HG02973 (cell line): ENCODE data around the gene PLA2G4F.

Experiments used
- ATAC-seq: cut with Tn5 transposase; IDR thresholded peaks from one replicate; pipeline ENCODE4 v1.9.1; 2021; ENCODE audit warnings: moderate library complexity; ENCODE audit not compliant: unreplicated experiment

Gene PLA2G4F, protein sequence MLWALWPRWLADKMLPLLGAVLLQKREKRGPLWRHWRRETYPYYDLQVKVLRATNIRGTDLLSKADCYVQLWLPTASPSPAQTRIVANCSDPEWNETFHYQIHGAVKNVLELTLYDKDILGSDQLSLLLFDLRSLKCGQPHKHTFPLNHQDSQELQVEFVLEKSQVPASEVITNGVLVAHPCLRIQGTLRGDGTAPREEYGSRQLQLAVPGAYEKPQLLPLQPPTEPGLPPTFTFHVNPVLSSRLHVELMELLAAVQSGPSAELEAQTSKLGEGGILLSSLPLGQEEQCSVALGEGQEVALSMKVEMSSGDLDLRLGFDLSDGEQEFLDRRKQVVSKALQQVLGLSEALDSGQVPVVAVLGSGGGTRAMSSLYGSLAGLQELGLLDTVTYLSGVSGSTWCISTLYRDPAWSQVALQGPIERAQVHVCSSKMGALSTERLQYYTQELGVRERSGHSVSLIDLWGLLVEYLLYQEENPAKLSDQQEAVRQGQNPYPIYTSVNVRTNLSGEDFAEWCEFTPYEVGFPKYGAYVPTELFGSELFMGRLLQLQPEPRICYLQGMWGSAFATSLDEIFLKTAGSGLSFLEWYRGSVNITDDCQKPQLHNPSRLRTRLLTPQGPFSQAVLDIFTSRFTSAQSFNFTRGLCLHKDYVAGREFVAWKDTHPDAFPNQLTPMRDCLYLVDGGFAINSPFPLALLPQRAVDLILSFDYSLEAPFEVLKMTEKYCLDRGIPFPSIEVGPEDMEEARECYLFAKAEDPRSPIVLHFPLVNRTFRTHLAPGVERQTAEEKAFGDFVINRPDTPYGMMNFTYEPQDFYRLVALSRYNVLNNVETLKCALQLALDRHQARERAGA

DNA sequence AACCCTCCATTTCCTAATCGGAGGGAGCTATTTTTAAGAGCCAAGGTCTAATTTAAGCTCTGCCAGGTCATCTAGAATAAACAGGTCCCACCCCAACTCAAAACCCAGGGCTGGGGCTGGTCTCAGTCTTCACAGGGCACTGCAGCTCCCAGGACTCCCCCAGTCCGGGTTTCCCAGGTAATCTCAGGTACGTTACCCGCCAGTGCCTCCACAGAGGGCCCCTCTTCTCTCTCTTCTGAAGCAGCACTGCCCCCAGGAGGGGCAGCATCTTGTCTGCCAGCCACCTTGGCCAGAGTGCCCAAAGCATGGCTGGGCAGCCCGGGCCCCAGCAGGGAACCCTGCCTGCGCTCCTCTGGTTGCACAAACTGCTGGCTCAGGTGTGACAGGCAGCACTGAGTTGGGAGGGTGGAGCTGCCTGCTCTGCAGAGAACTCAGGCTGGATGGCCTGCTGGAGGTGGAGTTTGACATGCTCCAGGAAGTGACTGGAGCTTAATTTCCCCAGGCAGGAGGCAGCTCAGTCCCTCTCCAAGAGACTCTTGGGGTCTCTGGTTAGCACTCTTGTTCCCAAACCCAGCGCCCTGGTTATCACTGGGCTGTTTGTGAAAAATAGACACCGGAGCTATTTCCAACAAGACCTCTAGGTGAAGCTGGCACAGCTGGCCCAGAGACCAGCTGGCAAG is at the start of gene PLA2G4F:
Gene PLA2G4F, minus strand, starts transcription at position 394 of the 680 bp plus-strand sequence. Its CDS starts 87 bp downstream, at position 307.
- no peak for ATAC-seq

DNA sequence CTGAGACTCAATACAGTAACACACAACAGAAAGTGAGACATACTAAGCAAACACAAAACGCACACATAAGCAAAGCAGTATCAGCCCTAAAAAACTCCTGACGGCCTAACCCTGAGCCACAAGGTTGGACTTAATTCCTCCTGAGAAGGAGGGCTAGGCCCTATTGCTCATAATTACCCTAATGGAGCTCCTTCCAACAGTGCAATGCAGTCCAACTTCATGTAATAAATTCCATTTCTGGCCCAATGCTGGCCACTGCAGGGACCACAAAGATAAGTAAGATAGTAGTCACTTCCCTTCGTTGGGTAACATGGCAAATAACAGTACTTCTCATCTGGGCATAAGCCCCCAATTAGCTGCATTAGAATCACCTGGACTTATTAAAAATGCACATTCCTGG is 47.5 kb upstream of the PLA2G4F start:
- ATAC-seq, result no peak

DNA sequence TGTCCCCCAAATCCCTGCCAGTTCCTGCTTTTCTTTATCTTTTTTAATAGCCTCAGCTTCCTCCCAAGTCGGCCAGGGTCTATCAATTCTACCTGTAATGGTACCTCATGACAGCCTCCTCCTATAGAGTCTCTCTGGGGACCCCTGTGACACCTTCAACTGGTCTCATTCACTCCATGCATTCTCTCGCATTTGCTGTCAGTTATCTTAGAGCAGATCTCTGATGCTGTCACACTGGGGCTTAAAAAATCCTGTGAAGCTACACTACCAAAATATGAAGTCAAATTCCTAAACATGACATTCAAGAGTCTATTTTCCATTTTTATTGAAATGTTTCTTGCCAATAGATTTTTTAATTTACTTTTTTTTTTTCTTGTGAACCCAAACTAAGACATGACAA is 46.2 kb upstream of the PLA2G4F start:
- ATAC-seq, result no peak

DNA sequence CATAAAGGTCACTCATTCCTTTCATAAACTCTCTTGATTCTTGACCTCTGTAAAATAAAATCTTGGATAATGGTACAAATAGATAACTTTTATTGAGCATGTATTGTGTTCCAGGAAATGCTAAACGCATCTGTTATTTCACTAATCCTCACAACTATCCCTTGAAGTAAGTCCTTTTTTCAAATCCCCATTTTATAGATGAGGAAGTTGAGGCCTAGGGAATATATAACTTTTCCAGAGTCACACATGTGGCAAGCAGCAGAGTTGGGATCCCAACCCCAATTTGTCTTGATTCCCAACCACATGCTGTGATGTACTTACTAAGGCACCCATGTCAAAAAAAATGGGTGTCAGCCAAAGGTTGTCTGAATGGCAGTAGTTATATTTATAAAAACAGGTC is 45.4 kb upstream of the PLA2G4F start:
- ATAC-seq, result no peak

DNA sequence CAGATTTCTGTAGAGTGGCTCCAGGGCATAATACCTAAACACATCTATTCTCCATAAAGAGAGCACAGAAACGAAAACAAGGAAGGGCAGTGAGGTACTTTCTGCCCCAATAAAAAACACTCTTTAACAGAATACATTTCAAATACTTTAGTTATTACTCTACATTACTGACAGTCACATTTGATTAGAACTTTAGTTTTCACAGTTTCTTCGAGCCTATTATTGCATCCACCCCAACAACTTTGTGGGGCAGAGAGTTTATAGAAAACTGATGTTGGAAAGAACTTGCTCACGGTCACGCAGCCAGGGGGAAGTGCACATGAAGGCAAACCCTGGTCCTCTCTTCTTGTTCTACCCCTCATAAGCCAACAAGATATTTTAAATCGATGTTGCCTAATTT is 42.7 kb upstream of the PLA2G4F start:
- no peak for ATAC-seq

DNA sequence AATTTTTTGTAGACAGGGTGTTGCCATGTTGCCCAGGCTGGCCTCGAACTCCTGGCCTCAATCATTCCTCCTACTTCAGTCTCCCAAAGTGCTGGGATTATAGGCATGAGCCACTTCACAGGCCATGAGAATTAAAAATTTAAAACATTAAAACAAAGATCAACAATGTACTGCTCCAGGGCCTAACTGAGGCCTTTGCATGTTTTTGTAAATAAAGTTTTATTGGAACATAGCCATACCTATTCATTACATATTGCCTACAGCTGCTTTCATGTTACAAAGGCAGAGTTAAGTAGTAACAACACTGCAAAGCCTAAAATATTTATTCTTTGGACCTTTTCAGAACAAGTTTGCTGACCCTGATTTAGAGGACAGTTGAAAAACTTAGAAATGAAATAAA is 42.1 kb upstream of the PLA2G4F start:
- no peak for ATAC-seq

DNA sequence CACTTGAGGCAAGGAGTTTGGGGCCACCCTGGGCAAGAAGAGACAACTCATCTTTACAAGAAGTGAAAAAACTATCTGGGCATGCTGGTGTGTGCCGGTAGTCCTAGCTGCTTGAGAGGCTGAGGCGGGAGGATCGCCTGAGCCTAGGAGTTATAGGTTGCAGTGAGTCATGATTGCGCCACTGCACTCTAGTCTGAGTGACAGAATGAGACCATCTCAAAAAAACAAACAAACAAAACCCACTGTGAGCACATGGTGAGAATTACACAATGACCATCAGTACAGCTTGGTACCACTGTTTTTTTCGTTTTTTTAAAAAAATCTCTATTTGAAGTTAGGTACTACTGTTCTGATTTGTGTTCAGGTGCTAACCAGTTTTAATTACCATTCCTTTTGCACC is 38.1 kb upstream of the PLA2G4F start:
- no peak for ATAC-seq

DNA sequence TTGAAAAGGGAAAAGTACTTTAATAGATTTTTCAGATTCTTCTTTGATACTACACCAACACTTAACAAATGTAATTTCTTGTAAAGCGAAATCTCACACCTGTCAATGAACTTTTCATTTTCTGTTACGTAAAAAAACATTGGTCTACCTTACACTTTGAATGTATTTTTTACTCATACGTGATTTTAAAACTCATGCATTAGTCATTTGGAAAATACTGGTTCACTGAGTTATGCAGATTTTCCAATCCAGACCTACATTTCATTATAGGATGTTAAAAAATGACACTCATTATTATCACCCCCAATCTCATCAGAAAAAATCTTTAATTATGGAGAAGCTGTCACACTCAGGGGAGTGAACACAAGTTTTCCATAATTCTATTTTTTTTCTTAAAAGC is 36.9 kb upstream of the PLA2G4F start:
- no peak for ATAC-seq

DNA sequence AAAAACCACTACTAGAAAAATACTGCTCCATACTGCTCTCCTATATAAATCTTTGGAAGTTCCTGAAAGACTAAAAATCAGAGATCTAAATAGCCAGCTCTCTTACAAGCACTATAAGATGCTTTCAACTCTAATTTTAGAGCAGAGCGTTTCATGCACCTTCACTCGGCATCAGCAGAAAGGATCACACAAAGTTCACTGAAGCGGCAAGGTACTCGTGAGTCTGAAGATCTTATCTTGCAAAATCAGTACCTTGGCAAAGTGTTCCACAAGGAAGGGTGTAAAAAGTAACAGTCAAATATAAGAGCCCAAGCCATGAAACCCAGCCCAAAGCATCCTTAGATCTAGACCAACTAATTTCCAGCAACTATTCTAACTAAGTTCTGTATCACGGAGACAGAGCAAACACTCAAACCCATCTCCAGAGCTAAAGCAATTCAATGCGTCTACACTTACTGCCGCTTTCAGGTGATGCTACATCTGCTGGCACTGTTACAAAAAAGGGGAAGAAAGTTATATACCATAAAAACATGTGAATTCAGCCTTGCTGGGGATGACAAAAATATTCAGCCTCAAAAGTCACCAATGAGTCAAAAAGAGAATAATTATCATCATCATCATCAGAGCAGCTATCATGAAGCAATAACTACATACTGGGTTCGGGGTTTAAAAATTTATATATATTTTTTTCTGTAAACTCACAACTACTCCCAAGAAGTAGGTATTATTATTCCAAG is 35.3 kb upstream of the PLA2G4F start:
- ATAC-seq, result no peak

DNA sequence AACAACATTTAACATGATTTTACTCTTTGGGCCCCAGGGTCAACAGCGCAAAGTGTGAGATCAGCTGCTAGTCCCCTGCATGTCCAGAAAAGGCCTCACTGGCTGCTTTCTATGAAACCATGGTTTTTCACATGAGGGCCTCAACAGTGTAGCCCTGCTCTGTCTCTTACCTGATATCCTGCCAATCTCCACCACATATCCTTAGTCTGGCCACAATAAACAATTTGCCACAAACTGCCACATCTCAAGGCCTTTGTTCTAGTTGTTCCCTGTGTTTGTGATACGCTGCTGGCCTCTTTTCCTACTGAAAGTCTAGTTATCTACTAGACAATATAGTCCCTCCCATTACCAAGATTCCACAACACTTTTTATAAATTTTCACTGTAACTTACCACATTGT is 33.9 kb upstream of the PLA2G4F start:
- ATAC-seq, result no peak

DNA sequence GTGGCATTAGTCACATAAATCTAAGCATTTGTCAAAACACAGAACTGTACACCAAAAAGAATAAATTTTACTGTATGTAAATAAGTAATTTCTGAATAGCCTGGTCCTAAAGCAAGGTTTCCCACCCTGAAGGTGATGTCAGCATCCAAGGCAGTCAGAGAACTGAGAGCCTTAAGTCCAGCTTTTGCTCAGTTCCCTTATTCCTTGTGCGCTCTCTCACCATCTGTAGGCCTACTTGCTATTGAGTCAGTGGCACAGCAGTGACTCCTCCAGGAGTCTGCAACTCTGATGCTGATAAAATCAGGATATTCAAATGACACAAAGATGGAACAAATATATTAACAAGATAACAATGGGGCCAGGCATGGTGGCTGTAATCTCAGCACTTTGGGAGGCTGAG is 29.4 kb upstream of the PLA2G4F start:
- no peak for ATAC-seq

DNA sequence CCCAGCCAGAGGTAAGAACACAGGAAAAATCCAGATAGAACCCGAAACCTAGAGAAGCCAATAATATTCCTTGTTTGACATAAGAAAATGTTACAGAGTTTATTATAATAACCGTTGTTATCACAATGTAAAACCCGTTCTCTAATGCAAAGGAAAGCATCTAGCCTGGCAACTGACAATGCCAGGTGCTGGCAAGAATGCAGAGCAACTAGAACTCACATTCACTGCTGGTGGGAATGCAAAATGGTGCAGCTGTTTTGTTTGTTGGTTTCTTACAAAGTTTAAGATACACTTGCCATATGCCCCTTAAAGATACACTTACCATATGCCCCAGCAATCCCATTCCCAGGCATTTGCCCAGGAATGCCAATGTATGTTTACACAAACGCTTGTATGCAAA is 28.3 kb upstream of the PLA2G4F start:
- no peak for ATAC-seq

DNA sequence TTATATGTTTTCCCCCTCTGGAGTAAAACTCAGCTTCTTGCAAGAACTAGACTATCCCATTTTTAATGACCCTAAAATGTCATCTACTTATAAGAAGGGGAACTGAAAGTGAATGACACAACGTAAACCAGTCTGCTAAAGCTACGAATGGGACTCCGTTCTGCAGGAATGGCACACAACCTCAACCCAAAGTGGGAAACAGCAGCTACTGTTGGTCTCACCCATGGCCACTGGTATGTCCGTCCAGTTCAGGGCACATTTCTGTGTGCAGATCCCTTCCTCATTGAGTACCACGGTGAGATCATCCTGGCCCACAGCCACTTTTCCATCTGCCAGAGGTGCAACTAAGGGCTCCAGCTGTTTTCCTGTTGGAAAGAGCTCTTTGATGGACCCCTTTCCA is 27.9 kb upstream of the PLA2G4F start:
- ATAC-seq, result no peak

DNA sequence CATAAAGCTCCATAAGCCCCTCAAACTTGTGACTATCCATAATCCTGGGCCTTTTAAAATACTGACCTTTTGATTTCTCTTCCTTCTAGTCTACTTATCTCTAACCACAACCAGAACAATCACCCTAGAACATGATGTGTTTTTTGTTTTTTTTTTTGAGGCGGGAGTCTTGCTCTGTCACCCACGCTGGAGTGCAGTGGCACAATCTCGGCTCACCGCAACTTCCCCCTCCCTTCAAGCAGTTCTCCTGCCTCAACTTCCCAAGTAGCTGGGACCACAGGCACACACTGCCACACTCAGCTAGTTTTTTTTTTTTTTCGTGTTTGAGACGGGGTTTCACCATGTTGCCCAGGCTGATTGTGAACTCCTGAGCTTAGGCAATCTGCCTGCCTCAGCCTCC is 26.5 kb upstream of the PLA2G4F start:
- no peak for ATAC-seq

DNA sequence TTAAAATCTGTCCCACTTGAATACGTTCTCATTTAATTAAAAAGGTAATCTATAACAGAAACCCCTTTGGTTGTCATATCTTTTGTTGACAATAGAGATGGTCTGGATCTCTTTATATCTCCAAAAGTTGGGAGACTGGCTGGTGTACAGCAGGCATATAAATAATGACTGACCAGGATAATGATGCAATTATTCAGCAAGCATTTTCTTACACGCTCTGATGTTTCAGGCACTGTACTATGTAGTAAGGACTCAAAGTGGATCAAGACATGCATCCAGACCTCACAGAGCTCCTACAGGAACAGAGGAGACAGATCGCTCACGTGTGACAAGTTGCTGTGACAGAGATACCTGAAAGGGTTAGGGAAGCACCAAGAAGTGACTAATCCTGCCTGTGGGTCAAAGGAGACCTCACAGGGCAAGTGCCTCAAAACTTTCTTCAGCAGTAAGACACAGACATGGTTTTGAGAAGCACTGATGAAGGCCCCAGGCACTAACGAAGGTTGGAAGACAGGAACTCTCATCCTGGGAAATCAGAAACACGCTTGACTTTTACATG is 26.0 kb upstream of the PLA2G4F start:
- ATAC-seq, result no peak

DNA sequence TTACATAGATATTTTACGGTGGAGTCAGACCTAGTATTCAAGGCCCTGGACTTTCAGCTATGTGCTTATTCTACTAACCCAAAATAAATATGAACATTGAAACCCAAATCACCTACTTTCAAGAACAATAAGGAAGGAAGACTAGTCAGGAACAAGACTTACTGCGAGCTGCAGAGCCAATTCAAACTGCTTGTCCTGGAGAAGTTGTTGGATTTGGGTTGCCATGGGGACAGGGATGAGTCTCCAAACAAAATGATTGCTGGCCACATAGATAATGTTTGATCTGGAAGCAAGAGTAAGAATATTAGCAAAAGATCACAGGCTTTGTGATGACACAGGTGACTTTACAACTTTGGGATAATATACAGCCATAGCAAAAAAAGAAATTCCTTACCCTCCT is 21.6 kb upstream of the PLA2G4F start:
- ATAC-seq, result no peak

DNA sequence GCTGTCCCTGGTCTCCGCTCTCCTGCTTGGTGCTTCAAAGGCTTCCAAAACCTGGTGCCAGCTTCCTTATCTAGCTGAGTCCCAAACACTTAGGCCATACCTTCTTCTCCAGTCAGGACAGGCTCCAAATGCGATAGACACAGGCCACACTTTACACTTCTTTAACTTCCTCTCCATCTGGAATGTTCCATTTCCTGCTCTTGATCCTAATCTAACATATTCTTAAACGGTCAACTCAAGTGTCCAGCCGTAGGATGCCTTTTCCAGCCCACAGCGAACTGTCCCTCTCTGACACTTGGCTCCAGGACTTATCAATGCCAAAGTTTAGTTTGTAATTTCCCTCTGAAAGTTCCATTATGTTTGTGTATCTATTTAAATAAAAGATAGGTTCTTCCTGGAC is 19.2 kb upstream of the PLA2G4F start:
- no peak for ATAC-seq

DNA sequence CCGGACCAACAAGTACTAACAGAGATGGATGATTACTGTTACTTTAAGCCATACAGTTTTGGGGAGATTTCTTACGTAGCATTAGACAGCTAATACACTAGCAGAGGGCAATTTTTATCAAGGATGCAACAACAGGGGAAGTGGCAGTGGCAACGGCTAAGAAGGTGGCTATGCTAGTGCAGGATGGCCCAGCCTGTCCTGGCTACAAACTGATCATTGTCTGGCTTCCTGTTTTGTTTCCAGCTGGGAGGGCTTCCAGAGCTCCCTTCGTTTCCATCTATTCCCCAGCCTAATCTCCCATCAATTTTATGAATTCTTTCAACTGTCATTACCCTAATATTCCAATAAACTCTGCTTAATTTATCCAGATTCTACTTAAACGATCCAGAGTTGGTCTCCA is 16.0 kb upstream of the PLA2G4F start:
- no peak for ATAC-seq

DNA sequence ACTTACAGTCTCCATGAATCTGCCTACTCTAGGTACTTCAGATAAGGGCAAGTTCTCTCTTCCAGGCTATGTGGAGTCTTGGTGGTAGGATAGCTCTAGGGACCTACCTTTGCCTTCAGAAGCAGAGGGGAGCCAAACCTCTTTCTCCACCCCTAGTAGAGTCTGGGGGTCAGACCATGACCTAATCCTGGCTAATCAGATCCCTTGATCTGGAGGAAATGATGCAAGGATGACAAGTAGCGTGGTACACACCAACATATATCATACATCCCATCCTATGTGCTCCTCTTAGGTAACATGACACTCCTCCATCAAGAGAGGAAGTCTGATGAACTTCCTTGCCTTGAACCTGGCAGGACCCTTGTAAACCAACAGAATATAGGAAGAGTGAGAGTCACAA is 15.4 kb upstream of the PLA2G4F start:
- ATAC-seq, result no peak

DNA sequence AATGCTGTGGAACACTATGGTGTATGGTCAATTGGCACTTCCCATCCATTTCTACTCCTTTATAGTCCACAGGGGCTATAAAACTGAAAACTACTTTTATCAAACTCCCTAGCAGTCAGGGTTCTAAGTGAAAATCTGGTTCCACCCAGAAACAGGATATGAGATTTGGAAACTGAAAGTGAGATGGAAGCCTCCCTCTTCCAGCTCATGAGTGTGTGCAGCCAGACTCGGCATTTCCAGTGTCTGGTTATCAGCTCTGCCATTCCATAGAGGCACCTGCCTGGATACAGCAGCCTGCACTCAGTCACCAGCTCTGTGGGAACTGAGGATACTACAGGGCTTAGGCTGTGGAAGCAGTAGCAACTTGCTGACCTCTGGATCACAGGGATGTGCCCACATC is 14.7 kb upstream of the PLA2G4F start:
- no peak for ATAC-seq
